Right lobe of liver (tissue), 6 donors: ENCODE measurements around the gene DPP10. TPM values are rescaled to one million over a fixed set of nuclear protein-coding genes. Genes with fewer than 3 reads are reported as not detected.

Source experiments
- ATAC-seq, 4 donors: fragments of 200-7000 bp; cut with Tn5 transposase; one replicate each; pipeline ENCODE4 v1.9.1; 2020; ENCODE audit warnings: mild to moderate bottlenecking in 4 of 4, moderate library complexity in 4 of 4
- DNase-seq, 3 donors: peaks; one replicate each; pipeline ENCODE4 v3.0.0-alpha.2; 2020
- H3K27ac ChIP-seq, 3 donors: fragments of 200-600 bp; one replicate each; pipeline ENCODE4 v1.8.0; 2022
- H3K27me3 ChIP-seq, 2 donors: fragments of 200-600 bp; one replicate each; pipeline ENCODE4 v1.8.0; 2022
- H3K36me3 ChIP-seq, 4 donors: fragments of 200-600 bp; sonication (generic) in 1 of 4; one replicate each; pipeline versions ENCODE4 v1.5.1 to v1.8.0; 2017 to 2022; ENCODE audit warnings: control low read depth in 1 of 4
- H3K4me1 ChIP-seq, 4 donors: fragments of 200-600 bp; sonication (generic) in 1 of 4; one replicate each; pipeline versions ENCODE4 v1.5.1 to v1.8.0; 2017 to 2022; ENCODE audit warnings: control low read depth in 1 of 4
- H3K4me3 ChIP-seq, 3 donors: fragments of 200-600 bp; one replicate each; pipeline ENCODE4 v1.8.0; 2022
- H3K9me3 ChIP-seq, 4 donors: fragments of 200-600 bp; sonication (generic) in 1 of 4; one replicate each; pipeline versions ENCODE4 v1.5.1 to v1.8.0; 2017 to 2022; ENCODE audit warnings: control low read depth in 1 of 4
- POLR2A ChIP-seq: fragments of 450-650 bp; IDR thresholded peaks from one replicate; pipeline ENCODE4 v1.6.1; 2017; ENCODE audit warnings: antibody characterized with exemption, mild to moderate bottlenecking
- WGBS: methylation state at CpG from one replicate; pipeline ENCODE4 v1.1.6; 2018; ENCODE audit warnings: low coverage, low lambda C conversion rate; ENCODE audit not compliant: insufficient coverage; ENCODE audit errors: missing lambda C conversion rate; 5-methylcytosine and 5-hydroxymethylcytosine counted together
- intact Hi-C, 2 donors: fragments of 100-400 bp; cut with DNase I; formaldehyde crosslinking; loops; one replicate each; pipeline versions ENCODE4 v1.11.2 to v1.14.1; 2022
- total RNA-seq, 6 experiments: library from RNA; depleted of rRNA in 2 of 6; stranded (reverse); fragments of >200 nt in 2 of 6; fragmentation: NEBNext Ultra II Directional in 3 of 6; extraction: Animal tissue kit (Norgen Biotek cat#: 25700) in 3 of 6; gene quantifications; one replicate each; pipeline versions ENCODE4 v1.1.0 to v1.2.4, GENCODE V29; 2016 to 2023
- TF ChIP-seq, protein P1 (sequence below), 4 donors: fragments of 200-600 bp in 3 of 4; fragments of 450-650 bp in 1 of 4; IDR thresholded peaks; one replicate each; pipeline versions ENCODE4 v1.5.1 to v1.8.0; 2016 to 2022; ENCODE audit warnings: antibody characterized with exemption in 4 of 4, mild to moderate bottlenecking in 2 of 4
- donor health status: DM: no; HTN: yes; CAD: no.
- donor health status: DM: no; HTN: no; CAD: no.
- donor health status: DM: no; HTN: no; CAD: no.
- donor health status: DM: no; HTN: yes; CAD: no.
- donor health status: DM: no; HTN: yes; CAD: no.

Gene DPP10
- total RNA-seq, 6 experiments from 2014 or later: 0.09 to 0.19 (median 0.15) TPM; not detected in 2

DNA sequence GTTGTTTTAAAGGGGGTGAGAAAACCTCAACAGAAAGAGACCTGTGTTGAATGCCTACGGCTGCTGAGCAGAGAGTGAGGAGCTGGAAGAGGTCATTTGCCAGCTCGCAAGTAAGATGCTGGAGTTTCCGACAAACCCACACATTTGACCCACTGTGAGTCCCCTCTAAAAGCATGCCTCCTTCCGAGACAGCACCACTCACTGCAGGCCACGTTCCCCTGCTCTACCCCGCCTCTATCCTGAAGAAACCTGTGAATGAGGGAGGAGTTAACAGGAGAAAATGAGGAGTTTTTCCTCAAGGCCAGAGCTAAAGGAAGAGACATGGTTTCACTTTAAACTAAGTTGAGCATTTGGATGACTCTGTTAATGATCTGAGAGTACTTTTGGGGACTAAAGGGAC, 188.7 kb downstream of the DPP10 start:
- no peak overlapping the region for H3K27ac ChIP-seq
- ATAC-seq (no peak), DNase-seq (no peak)
- TF ChIP-seq, protein P1, sequence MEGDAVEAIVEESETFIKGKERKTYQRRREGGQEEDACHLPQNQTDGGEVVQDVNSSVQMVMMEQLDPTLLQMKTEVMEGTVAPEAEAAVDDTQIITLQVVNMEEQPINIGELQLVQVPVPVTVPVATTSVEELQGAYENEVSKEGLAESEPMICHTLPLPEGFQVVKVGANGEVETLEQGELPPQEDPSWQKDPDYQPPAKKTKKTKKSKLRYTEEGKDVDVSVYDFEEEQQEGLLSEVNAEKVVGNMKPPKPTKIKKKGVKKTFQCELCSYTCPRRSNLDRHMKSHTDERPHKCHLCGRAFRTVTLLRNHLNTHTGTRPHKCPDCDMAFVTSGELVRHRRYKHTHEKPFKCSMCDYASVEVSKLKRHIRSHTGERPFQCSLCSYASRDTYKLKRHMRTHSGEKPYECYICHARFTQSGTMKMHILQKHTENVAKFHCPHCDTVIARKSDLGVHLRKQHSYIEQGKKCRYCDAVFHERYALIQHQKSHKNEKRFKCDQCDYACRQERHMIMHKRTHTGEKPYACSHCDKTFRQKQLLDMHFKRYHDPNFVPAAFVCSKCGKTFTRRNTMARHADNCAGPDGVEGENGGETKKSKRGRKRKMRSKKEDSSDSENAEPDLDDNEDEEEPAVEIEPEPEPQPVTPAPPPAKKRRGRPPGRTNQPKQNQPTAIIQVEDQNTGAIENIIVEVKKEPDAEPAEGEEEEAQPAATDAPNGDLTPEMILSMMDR (IDR thresholded peaks at IDR 0.05): no peak
- TF ChIP-seq POLR2A: no peak
- WGBS: 44% methylated on average over 4 of the region's 6 CpGs
- no peak overlapping the region for H3K4me3 ChIP-seq
- no peaks in the 10 kb centered on the region for H3K27me3 ChIP-seq
- no peaks in the 10 kb centered on the region for H3K36me3 ChIP-seq
- H3K4me1 ChIP-seq: no peaks in the 10 kb centered on the region
- intact Hi-C loops: no loop called here
- no peaks in the 10 kb centered on the region for H3K9me3 ChIP-seq

DNA sequence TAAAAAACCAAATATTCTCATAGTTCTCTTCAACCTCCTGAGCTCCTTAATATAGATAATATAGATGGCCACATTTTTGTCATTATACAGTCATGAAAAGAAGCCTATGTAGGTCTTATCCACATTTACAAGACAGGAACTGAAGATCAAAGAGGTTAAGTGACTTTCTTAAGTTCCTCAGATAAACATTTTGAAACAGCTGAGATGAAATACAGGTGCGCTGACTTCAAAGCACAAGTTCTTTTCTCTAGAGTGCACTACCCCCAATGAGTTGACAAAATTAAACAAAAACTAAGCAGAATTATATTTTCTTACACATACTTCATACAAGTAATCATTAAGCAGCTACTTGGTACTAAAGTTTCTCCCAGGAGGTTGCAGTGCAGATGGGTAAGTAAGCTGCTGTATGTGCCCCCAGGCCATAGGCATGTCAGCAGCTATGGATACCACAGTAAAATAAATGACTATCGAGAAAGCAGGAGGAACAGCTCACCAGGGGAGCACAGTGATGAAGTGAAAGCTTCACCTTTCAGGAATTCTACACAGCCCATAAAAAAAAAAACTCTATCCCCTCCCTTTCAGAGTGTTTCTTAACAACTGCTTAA, 199.8 kb downstream of the DPP10 start:
- Histone ChIP-seq H3K27ac (no peak overlapping the region), H3K27me3 (no peaks in the 10 kb centered on the region), H3K9me3 (no peaks in the 10 kb centered on the region), H3K4me3 (no peak overlapping the region), H3K36me3 (no peaks in the 10 kb centered on the region), H3K4me1 (no peaks in the 10 kb centered on the region)
- DNase-seq: no peak
- intact Hi-C loops: no loop called here
- no peak for ATAC-seq
- no peak for TF ChIP-seq POLR2A
- TF ChIP-seq, protein P1 (IDR thresholded peaks at IDR 0.05): no peak
- WGBS: 41% methylated on average over 2 of the region's 2 CpGs

DNA sequence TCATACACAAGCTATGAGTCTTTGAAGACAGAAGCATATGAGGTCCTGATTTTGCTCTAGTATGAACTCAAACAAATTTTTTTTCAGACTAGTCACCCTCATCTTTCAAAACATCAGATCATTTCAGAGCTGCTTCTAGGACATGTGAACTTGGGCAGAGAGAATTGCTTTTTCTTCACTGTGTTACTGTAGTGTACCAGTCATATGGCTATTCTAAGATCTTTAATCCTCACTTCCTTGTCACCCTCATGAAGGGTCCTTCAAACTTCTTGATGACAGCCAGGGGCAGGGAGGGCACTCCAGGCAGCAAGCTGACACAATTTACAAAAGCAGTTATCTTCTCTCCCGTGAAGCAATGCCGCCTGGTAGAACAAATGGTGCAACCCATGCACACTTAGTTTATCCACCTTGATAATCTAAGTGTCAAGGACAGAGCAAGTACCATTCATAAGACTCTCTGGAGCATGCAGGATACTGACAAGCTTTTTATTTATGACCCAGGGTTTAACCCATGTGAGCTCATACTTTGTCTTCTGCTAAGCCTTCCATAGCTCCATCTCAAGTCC, 200.6 kb downstream of the DPP10 start:
- Histone ChIP-seq H3K36me3 (no peaks in the 10 kb centered on the region), H3K27ac (no peak overlapping the region), H3K27me3 (no peaks in the 10 kb centered on the region), H3K9me3 (no peaks in the 10 kb centered on the region), H3K4me3 (no peak overlapping the region), H3K4me1 (no peaks in the 10 kb centered on the region)
- intact Hi-C loops: no loop called here
- WGBS: 21% methylated on average over 2 of the region's 2 CpGs
- no peak for ATAC-seq
- TF ChIP-seq, protein P1 (IDR thresholded peaks at IDR 0.05): no peak
- TF ChIP-seq POLR2A: no peak
- DNase-seq: no peak

DNA sequence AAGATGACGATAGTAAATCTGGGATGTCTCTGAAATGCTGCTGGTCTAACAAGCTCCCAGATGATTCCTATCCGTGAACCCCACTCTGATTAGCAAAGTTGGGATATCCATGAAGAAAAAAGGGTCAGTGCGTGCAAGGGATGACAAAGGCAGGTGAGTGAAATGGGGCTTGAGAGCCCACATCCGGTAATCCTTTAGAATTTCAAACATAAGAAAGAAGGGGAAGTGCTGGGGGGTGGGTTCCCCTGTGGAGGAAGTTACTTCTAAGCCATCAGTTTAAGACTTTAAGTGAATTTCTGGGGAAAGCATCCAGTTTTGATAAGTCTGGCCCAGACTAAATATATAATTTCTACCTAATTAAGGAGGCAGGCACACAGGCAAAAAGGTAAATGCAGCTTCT, 209.5 kb downstream of the DPP10 start:
- no peak overlapping the region for H3K27ac ChIP-seq
- 45% methylated on average over 4 of the region's 4 CpGs for WGBS
- DNase-seq (no peak), ATAC-seq (no peak)
- H3K9me3 ChIP-seq: no peaks in the 10 kb centered on the region
- H3K27me3 ChIP-seq: no peaks in the 10 kb centered on the region
- H3K4me1 ChIP-seq: no peaks in the 10 kb centered on the region
- TF ChIP-seq, protein P1 (IDR thresholded peaks at IDR 0.05): no peak
- TF ChIP-seq POLR2A: no peak
- intact Hi-C loops: no loop called here
- no peaks in the 10 kb centered on the region for H3K36me3 ChIP-seq
- H3K4me3 ChIP-seq: no peak overlapping the region
